Activated naive CD4-positive, alpha-beta T cell treated with anti-CD3 and anti-CD28 coated beads, Interleukin-2, amount 10 ng/mL, durations not matched to agents 5 hours and 36 hours (primary cell): ENCODE measurements around the gene BMP5. TPM values are rescaled to one million over a fixed set of nuclear protein-coding genes. Genes with fewer than 3 reads are reported as not detected.

Experiments used
- total RNA-seq, 2 experiments: library from RNA; stranded (reverse); gene quantifications; one replicate each; pipeline ENCODE4 v1.2.3, GENCODE V29; 2021

The BMP5 gene
- total RNA-seq = not detected

GRCh38 chr6:55875400-55875799 lies at the start of gene BMP5:
BMP5 (minus strand) TSS chr6:55875590; CDS start chr6:55874865, 725 bp downstream.

